ENCODE results near the gene LMTK3. TPM values are rescaled to one million over a fixed set of nuclear protein-coding genes. Genes with fewer than 3 reads are reported as not detected.

Gene LMTK3
- total RNA-seq, 1 experiment from 2014 or later: 15.9 TPM

DNA sequence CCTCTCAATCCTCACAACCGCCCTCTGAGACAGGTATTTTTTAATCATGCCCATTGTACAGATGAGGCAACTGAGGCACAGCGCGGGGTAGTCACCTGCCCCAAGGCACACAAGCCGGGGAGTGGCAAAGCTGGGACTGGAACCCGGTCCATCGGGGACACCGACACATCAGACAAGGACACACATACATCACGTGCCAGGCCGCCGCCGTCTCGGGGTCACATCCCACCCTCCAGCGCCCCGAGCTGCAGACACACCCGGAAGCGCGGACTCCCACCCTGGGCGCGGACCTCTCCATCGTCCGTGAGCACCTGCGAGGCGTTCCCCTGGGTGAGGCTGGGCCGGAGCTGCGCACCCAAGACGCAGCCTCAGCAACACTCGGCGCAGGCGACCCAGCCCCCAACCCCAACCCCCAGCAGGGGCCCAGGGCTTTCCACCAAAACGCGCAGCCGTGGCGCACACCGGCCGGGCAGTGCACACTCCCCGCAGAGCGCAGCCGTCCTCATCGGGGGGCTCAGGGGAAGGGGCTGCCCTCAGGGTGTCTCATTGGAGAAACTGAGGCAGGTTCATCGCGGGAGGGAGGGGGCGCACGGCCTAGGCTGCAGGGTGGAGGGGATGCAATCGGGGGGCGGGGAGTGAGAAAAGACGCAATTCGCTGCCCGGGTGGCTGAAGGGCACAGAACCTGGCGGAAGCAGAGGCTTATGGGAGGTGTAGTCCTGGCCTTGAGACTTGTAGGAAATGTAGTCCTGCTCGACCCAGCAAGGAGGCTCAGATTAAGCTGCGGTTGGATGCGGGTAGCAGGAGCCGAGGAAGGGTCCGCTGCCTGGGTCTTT is 1.9 kb upstream of the LMTK3 start (continued):
- 0 out of 2 replicates have a peak, but pooled peaks have one; percentile 38 for TF ChIP-seq ZNF416 (CRISPR knock-in tag; IDR thresholded peaks at IDR 0.05)
- no peak for TF ChIP-seq SOX15 (CRISPR knock-in tag; IDR thresholded peaks at IDR 0.05)
- TF ChIP-seq, protein P1, sequence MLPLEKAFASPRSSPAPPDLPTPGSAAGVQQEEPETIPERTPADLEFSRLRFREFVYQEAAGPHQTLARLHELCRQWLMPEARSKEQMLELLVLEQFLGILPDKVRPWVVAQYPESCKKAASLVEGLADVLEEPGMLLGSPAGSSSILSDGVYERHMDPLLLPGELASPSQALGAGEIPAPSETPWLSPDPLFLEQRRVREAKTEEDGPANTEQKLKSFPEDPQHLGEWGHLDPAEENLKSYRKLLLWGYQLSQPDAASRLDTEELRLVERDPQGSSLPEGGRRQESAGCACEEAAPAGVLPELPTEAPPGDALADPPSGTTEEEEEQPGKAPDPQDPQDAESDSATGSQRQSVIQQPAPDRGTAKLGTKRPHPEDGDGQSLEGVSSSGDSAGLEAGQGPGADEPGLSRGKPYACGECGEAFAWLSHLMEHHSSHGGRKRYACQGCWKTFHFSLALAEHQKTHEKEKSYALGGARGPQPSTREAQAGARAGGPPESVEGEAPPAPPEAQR (CRISPR knock-in tag; IDR thresholded peaks at IDR 0.05): no peak
- TF ChIP-seq, protein P2, sequence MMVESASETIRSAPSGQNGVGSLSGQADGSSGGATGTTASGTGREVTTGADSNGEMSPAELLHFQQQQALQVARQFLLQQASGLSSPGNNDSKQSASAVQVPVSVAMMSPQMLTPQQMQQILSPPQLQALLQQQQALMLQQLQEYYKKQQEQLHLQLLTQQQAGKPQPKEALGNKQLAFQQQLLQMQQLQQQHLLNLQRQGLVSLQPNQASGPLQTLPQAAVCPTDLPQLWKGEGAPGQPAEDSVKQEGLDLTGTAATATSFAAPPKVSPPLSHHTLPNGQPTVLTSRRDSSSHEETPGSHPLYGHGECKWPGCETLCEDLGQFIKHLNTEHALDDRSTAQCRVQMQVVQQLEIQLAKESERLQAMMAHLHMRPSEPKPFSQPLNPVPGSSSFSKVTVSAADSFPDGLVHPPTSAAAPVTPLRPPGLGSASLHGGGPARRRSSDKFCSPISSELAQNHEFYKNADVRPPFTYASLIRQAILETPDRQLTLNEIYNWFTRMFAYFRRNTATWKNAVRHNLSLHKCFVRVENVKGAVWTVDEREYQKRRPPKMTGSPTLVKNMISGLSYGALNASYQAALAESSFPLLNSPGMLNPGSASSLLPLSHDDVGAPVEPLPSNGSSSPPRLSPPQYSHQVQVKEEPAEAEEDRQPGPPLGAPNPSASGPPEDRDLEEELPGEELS (CRISPR knock-in tag; IDR thresholded peaks at IDR 0.05): no peak
- TF ChIP-seq, protein P3, sequence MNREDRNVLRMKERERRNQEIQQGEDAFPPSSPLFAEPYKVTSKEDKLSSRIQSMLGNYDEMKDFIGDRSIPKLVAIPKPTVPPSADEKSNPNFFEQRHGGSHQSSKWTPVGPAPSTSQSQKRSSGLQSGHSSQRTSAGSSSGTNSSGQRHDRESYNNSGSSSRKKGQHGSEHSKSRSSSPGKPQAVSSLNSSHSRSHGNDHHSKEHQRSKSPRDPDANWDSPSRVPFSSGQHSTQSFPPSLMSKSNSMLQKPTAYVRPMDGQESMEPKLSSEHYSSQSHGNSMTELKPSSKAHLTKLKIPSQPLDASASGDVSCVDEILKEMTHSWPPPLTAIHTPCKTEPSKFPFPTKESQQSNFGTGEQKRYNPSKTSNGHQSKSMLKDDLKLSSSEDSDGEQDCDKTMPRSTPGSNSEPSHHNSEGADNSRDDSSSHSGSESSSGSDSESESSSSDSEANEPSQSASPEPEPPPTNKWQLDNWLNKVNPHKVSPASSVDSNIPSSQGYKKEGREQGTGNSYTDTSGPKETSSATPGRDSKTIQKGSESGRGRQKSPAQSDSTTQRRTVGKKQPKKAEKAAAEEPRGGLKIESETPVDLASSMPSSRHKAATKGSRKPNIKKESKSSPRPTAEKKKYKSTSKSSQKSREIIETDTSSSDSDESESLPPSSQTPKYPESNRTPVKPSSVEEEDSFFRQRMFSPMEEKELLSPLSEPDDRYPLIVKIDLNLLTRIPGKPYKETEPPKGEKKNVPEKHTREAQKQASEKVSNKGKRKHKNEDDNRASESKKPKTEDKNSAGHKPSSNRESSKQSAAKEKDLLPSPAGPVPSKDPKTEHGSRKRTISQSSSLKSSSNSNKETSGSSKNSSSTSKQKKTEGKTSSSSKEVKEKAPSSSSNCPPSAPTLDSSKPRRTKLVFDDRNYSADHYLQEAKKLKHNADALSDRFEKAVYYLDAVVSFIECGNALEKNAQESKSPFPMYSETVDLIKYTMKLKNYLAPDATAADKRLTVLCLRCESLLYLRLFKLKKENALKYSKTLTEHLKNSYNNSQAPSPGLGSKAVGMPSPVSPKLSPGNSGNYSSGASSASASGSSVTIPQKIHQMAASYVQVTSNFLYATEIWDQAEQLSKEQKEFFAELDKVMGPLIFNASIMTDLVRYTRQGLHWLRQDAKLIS (CRISPR knock-in tag; IDR thresholded peaks at IDR 0.05; ENCODE audit: borderline replicate concordance): no peak
- TF ChIP-seq, protein P4, sequence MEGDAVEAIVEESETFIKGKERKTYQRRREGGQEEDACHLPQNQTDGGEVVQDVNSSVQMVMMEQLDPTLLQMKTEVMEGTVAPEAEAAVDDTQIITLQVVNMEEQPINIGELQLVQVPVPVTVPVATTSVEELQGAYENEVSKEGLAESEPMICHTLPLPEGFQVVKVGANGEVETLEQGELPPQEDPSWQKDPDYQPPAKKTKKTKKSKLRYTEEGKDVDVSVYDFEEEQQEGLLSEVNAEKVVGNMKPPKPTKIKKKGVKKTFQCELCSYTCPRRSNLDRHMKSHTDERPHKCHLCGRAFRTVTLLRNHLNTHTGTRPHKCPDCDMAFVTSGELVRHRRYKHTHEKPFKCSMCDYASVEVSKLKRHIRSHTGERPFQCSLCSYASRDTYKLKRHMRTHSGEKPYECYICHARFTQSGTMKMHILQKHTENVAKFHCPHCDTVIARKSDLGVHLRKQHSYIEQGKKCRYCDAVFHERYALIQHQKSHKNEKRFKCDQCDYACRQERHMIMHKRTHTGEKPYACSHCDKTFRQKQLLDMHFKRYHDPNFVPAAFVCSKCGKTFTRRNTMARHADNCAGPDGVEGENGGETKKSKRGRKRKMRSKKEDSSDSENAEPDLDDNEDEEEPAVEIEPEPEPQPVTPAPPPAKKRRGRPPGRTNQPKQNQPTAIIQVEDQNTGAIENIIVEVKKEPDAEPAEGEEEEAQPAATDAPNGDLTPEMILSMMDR (IDR thresholded peaks at IDR 0.05): no peak
- TF ChIP-seq ZNF219 (CRISPR knock-in tag; IDR thresholded peaks at IDR 0.05; ENCODE audit: borderline replicate concordance): no peak
- no peak for TF ChIP-seq CBFB (CRISPR knock-in tag; IDR thresholded peaks at IDR 0.05; ENCODE audit: low read depth)
- TF ChIP-seq, protein P5, sequence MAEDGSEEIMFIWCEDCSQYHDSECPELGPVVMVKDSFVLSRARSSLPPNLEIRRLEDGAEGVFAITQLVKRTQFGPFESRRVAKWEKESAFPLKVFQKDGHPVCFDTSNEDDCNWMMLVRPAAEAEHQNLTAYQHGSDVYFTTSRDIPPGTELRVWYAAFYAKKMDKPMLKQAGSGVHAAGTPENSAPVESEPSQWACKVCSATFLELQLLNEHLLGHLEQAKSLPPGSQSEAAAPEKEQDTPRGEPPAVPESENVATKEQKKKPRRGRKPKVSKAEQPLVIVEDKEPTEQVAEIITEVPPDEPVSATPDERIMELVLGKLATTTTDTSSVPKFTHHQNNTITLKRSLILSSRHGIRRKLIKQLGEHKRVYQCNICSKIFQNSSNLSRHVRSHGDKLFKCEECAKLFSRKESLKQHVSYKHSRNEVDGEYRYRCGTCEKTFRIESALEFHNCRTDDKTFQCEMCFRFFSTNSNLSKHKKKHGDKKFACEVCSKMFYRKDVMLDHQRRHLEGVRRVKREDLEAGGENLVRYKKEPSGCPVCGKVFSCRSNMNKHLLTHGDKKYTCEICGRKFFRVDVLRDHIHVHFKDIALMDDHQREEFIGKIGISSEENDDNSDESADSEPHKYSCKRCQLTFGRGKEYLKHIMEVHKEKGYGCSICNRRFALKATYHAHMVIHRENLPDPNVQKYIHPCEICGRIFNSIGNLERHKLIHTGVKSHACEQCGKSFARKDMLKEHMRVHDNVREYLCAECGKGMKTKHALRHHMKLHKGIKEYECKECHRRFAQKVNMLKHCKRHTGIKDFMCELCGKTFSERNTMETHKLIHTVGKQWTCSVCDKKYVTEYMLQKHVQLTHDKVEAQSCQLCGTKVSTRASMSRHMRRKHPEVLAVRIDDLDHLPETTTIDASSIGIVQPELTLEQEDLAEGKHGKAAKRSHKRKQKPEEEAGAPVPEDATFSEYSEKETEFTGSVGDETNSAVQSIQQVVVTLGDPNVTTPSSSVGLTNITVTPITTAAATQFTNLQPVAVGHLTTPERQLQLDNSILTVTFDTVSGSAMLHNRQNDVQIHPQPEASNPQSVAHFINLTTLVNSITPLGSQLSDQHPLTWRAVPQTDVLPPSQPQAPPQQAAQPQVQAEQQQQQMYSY (CRISPR knock-in tag; IDR thresholded peaks at IDR 0.05): peak; percentile 64
- no peak for TF ChIP-seq KAT7 (CRISPR knock-in tag; IDR thresholded peaks at IDR 0.05; ENCODE audit: borderline replicate concordance)
- TF ChIP-seq, protein P6, sequence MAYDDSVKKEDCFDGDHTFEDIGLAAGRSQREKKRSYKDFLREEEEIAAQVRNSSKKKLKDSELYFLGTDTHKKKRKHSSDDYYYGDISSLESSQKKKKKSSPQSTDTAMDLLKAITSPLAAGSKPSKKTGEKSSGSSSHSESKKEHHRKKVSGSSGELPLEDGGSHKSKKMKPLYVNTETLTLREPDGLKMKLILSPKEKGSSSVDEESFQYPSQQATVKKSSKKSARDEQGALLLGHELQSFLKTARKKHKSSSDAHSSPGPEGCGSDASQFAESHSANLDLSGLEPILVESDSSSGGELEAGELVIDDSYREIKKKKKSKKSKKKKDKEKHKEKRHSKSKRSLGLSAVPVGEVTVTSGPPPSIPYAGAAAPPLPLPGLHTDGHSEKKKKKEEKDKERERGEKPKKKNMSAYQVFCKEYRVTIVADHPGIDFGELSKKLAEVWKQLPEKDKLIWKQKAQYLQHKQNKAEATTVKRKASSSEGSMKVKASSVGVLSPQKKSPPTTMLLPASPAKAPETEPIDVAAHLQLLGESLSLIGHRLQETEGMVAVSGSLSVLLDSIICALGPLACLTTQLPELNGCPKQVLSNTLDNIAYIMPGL (CRISPR knock-in tag; IDR thresholded peaks at IDR 0.05): 0 out of 2 replicates have a peak, but pooled peaks have one; percentile 66
- no peak for TF ChIP-seq NR1H2 (CRISPR knock-in tag; IDR thresholded peaks at IDR 0.05)
- TF ChIP-seq TEAD4 (CRISPR knock-in tag; IDR thresholded peaks at IDR 0.05): no peak
- TF ChIP-seq TP53 (CRISPR knock-in tag; IDR thresholded peaks at IDR 0.05): no peak
- TF ChIP-seq, protein P7, sequence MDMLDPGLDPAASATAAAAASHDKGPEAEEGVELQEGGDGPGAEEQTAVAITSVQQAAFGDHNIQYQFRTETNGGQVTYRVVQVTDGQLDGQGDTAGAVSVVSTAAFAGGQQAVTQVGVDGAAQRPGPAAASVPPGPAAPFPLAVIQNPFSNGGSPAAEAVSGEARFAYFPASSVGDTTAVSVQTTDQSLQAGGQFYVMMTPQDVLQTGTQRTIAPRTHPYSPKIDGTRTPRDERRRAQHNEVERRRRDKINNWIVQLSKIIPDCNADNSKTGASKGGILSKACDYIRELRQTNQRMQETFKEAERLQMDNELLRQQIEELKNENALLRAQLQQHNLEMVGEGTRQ (CRISPR knock-in tag; IDR thresholded peaks at IDR 0.05): peak; percentile 79
- TF ChIP-seq, protein P8, sequence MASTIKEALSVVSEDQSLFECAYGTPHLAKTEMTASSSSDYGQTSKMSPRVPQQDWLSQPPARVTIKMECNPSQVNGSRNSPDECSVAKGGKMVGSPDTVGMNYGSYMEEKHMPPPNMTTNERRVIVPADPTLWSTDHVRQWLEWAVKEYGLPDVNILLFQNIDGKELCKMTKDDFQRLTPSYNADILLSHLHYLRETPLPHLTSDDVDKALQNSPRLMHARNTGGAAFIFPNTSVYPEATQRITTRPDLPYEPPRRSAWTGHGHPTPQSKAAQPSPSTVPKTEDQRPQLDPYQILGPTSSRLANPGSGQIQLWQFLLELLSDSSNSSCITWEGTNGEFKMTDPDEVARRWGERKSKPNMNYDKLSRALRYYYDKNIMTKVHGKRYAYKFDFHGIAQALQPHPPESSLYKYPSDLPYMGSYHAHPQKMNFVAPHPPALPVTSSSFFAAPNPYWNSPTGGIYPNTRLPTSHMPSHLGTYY (CRISPR knock-in tag; IDR thresholded peaks at IDR 0.05): no peak
- TF ChIP-seq ZNF232 (CRISPR knock-in tag; IDR thresholded peaks at IDR 0.05): no peak
- no peak for TF ChIP-seq NFE2L1 (CRISPR knock-in tag; IDR thresholded peaks at IDR 0.05)
- no peak for TF ChIP-seq FOXJ3 (CRISPR knock-in tag; IDR thresholded peaks at IDR 0.05; ENCODE audit: borderline replicate concordance)
- peak; percentile 81; the same call in 1 of the 2 replicates for TF ChIP-seq RELA (CRISPR knock-in tag; IDR thresholded peaks at IDR 0.05; ENCODE audit: borderline replicate concordance)
- TF ChIP-seq NFYB (CRISPR knock-in tag; conservative IDR thresholded peaks at IDR 0.05; ENCODE audit: low read depth): no peak

Measured in WTC11 (cell line).